AG08396 (cell line): ENCODE results near the gene PLA2G4E.

Experiments used
- DNase-seq: peaks from one replicate; pipeline ENCODE4 v3.0.0; 2012; ENCODE audit warnings: low spot score, mixed read lengths

Gene PLA2G4E

GRCh38 chr15:42020713-42021273 lies at the start of gene PLA2G4E:
PLA2G4E (minus strand) TSS chr15:42021042; CDS start chr15:42021030, 12 bp downstream.
- no peak for DNase-seq

GRCh38 chr15:42070279-42070975 lies 49.6 kb upstream of the PLA2G4E start:
- no peak for DNase-seq

GRCh38 chr15:42069496-42070278 lies 48.8 kb upstream of the PLA2G4E start:
- DNase-seq, result no peak

GRCh38 chr15:42069025-42069424 lies 48.2 kb upstream of the PLA2G4E start:
- no peak for DNase-seq

- DNase-seq, result no peak
Observed at GRCh38 chr15:42068601-42069000, 47.8 kb upstream of the PLA2G4E start.

- no peak for DNase-seq
Observed at GRCh38 chr15:42066764-42067415, 46.0 kb upstream of the PLA2G4E start.

GRCh38 chr15:42065468-42065867 lies 44.6 kb upstream of the PLA2G4E start:
- DNase-seq, result no peak

- no peak for DNase-seq
Observed at GRCh38 chr15:42065033-42065432, 44.2 kb upstream of the PLA2G4E start.

- no peak for DNase-seq
Observed at GRCh38 chr15:42064271-42064670, 43.4 kb upstream of the PLA2G4E start.

GRCh38 chr15:42063122-42063848 lies 42.4 kb upstream of the PLA2G4E start:
- no peak for DNase-seq

- DNase-seq, result no peak
Observed at GRCh38 chr15:42062284-42062806, 41.5 kb upstream of the PLA2G4E start.

- no peak for DNase-seq
Observed at GRCh38 chr15:42060797-42061196, 40.0 kb upstream of the PLA2G4E start.

GRCh38 chr15:42060477-42060763 lies 39.6 kb upstream of the PLA2G4E start:
- DNase-seq, result no peak

- peak; percentile 52 for DNase-seq
Observed at GRCh38 chr15:42059661-42060476, 39.0 kb upstream of the PLA2G4E start.

- no peak for DNase-seq
Observed at GRCh38 chr15:42058791-42059190, 37.9 kb upstream of the PLA2G4E start.

- DNase-seq, result no peak
Observed at GRCh38 chr15:42057799-42058646, 37.2 kb upstream of the PLA2G4E start.

- DNase-seq, result peak; percentile 69
Observed at GRCh38 chr15:42056934-42057798, 36.3 kb upstream of the PLA2G4E start.

- DNase-seq, result no peak
Observed at GRCh38 chr15:42053914-42054313, 33.1 kb upstream of the PLA2G4E start.

- DNase-seq, result no peak
Observed at GRCh38 chr15:42053010-42053409, 32.2 kb upstream of the PLA2G4E start.
